Subcutaneous adipose tissue (tissue), 4 donors: Measurements from ENCODE around the gene CCDC63. TPM values are rescaled to one million over a fixed set of nuclear protein-coding genes. Genes with fewer than 3 reads are reported as not detected.

ENCODE experiments used
- total RNA-seq, 4 donors: library from RNA; depleted of rRNA; stranded (reverse); fragments of >200 nt; gene quantifications; one replicate each; pipeline ENCODE4 v1.1.0, GENCODE V29; 2016
- TF ChIP-seq, protein P1 (sequence below): fragments of 450-650 bp; IDR thresholded peaks from one replicate; pipeline ENCODE4 v1.5.1; 2016; ENCODE audit warnings: low read depth, mild to moderate bottlenecking, control low read depth, antibody characterized with exemption, moderate library complexity

The CCDC63 gene
- total RNA-seq, 4 donors from 2014 or later = not detected

- TF ChIP-seq, protein P1, sequence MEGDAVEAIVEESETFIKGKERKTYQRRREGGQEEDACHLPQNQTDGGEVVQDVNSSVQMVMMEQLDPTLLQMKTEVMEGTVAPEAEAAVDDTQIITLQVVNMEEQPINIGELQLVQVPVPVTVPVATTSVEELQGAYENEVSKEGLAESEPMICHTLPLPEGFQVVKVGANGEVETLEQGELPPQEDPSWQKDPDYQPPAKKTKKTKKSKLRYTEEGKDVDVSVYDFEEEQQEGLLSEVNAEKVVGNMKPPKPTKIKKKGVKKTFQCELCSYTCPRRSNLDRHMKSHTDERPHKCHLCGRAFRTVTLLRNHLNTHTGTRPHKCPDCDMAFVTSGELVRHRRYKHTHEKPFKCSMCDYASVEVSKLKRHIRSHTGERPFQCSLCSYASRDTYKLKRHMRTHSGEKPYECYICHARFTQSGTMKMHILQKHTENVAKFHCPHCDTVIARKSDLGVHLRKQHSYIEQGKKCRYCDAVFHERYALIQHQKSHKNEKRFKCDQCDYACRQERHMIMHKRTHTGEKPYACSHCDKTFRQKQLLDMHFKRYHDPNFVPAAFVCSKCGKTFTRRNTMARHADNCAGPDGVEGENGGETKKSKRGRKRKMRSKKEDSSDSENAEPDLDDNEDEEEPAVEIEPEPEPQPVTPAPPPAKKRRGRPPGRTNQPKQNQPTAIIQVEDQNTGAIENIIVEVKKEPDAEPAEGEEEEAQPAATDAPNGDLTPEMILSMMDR = no peak
Measured at GRCh38 chr12:110821917-110822316, 24.9 kb upstream of the CCDC63 start.

DNA sequence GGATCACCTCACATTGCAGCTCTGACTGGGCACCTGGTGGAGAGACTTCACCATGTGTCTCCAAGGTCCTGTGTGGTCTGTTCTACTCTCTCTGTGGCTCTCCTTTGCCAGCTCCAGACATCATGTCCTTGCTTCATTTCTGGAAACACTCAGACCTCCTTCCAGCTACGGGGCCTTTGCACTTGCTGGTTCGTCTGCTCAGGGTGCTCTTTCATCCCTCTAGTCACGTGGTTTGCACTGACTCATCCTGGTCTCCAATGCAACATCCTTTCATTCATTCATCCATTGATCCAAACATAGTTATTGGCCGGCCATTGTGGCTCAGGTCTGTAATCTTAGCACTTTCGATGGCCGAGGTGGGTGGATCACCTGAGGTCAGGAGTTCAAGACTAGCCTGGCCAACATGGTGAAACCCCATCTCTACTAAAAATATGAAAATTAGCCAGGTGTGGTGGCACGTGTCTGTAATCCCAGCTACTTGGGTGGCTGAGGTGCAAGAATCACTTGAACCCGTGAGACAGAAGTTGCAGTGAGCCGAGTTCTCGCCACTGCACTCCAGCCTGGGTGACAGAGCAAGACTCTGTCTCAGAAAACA lies 23.9 kb upstream of the CCDC63 start:
- TF ChIP-seq, protein P1 = no peak

DNA sequence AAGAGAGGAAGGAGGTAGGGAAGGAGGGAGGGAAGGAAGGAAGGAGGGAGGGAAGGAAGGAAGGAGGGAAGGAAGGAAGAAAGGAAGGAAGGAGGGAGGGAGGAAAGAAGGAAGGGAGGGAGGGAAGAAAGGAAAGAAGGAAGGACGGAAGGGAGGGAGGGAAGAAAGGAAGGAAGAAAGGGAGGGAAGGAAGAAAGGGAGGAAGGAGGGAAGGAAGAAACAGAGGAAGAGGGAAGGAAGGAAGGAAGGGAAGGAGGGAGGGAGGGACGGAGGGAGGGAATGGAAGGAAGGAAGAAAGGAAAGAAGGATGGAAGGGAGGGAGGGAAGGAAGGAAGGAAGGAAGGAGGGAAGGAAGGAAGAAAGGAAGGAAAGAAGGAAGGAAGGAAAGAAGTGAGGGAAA lies 22.4 kb upstream of the CCDC63 start:
- TF ChIP-seq, protein P1 = no peak

- TF ChIP-seq, protein P1 = no peak
Measured at GRCh38 chr12:110825530-110825929, 21.3 kb upstream of the CCDC63 start.

GRCh38 chr12:110826592-110827200 lies 20.1 kb upstream of the CCDC63 start:
- TF ChIP-seq, protein P1 = no peak

GRCh38 chr12:110829308-110829707 lies 17.5 kb upstream of the CCDC63 start:
- TF ChIP-seq, protein P1 = no peak

DNA sequence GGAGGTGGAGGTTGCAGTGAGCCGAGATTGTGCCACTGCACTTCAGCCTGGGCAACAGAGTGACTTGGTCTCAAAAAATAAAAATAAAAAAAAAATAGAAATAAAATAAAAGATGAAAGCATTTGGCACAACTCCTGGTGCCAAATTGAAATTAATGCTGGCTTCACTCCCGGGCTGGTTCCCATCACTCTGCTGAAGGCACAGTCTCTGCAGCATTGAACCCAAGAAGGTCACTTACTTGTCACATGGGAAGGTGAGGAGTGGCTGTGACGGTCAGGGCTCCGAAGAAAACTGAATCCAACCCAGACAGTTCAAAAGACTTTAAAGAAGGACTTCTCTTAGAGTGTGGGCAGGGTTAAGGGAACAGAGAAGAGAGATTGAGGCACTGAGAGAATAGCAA lies 10.5 kb upstream of the CCDC63 start:
- TF ChIP-seq, protein P1 = no peak
